Endothelial cell of umbilical vein (primary cell): ENCODE results near the gene TULP1.

Experiments used
- EZH2 ChIP-seq: IDR thresholded peaks from 2 replicates; pipeline ENCODE4 v1.6.1; 2012; ENCODE audit warnings: borderline replicate concordance, low read depth, mild to moderate bottlenecking, moderate library complexity, low read length, inconsistent platforms; ENCODE audit not compliant: severe bottlenecking
- FOS ChIP-seq: IDR thresholded peaks from 2 replicates; pipeline ENCODE4 v1.6.1; 2011; ENCODE audit warnings: mild to moderate bottlenecking, low read length, moderate library complexity, borderline replicate concordance; ENCODE audit not compliant: insufficient read depth
- GATA2 ChIP-seq: IDR thresholded peaks from 2 replicates; pipeline ENCODE4 v1.7.0; 2011; ENCODE audit warnings: low read depth, mild to moderate bottlenecking, moderate library complexity, mixed read lengths, low read length; ENCODE audit not compliant: insufficient read length, insufficient read depth
- JUN ChIP-seq: IDR thresholded peaks from 2 replicates; pipeline ENCODE4 v1.6.1; 2011; ENCODE audit warnings: borderline replicate concordance, low read depth; ENCODE audit not compliant: insufficient read length, insufficient read depth
- MYC ChIP-seq: IDR thresholded peaks from one replicate; pipeline ENCODE4 v1.6.1; 2011; ENCODE audit warnings: mild to moderate bottlenecking, low read depth, low read length
- POLR2A ChIP-seq: IDR thresholded peaks from 2 replicates; pipeline ENCODE4 v1.6.1; 2012; ENCODE audit warnings: low read depth, mild to moderate bottlenecking, control low read depth, low read length
- POLR2AphosphoS5 ChIP-seq: IDR thresholded peaks from 2 replicates; pipeline ENCODE4 v1.6.1; 2012; ENCODE audit warnings: low read depth, mild to moderate bottlenecking, control low read depth, low read length, moderate library complexity; ENCODE audit not compliant: insufficient read depth
- TF ChIP-seq, protein P1 (sequence below), 2 donors: IDR thresholded peaks; 1 replicate in 1 of 2; 2 replicates in 1 of 2; pipeline ENCODE4 v1.5.1; 2011; ENCODE audit warnings: low read length in 2 of 2, mild to moderate bottlenecking in 2 of 2, moderate library complexity in 2 of 2, control low read depth in 1 of 2, inconsistent platforms in 1 of 2, low read depth in 1 of 2; ENCODE audit not compliant: insufficient read depth in 1 of 2; ENCODE audit errors: extremely low read depth in 1 of 2

DNA sequence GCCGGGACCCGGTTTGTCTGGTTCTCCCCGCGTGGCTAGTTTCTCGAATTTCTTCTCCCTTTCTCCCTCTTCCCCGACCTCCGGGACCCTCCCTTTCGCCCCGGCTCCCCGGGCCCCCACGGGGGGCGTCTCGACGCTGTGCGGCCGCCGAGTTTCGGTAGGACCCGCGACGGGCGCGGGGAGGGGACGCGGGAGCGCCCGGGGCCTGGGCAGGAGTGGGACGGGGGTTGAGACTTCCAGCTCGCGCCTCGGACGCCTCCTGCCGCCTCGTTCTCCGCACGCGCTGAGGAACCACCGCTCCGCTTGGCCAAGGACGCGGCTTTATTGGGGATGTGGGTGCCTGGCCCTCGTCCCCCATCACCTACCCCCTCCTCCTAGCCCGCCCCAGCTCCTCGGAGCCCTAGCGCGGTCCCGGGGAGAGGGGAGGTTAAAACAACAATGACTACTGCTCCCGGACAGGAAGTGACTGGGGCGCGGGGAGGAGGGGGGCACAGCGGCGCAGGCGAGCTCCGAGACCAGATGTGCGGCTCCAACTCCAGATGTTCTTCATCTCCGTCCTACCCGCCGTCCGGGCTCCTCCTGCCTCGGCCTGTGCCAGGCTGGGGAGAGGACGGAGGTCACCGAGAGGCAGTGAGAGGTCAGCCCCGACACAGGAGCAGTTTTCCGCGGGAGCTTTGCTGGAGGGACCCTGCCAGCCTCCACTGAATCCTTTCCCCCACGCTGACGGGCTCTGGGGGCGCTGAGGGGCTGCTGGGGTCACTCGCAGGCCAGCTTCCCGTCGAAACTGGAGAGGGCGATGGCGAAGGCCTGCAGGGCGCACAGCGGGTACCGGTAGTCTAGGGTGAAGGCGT, 14.9 kb downstream of the TULP1 start:
- TF ChIP-seq POLR2A (no peak), EZH2 (peak; percentile 76), FOS (peak; percentile 33), JUN (no peak), POLR2AphosphoS5 (no peak), MYC (no peak), GATA2 (no peak)
- TF ChIP-seq, protein P1, sequence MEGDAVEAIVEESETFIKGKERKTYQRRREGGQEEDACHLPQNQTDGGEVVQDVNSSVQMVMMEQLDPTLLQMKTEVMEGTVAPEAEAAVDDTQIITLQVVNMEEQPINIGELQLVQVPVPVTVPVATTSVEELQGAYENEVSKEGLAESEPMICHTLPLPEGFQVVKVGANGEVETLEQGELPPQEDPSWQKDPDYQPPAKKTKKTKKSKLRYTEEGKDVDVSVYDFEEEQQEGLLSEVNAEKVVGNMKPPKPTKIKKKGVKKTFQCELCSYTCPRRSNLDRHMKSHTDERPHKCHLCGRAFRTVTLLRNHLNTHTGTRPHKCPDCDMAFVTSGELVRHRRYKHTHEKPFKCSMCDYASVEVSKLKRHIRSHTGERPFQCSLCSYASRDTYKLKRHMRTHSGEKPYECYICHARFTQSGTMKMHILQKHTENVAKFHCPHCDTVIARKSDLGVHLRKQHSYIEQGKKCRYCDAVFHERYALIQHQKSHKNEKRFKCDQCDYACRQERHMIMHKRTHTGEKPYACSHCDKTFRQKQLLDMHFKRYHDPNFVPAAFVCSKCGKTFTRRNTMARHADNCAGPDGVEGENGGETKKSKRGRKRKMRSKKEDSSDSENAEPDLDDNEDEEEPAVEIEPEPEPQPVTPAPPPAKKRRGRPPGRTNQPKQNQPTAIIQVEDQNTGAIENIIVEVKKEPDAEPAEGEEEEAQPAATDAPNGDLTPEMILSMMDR (IDR thresholded peaks at IDR 0.05; ENCODE audit: extremely low read depth in 1 of 2, insufficient read depth in 1 of 2, low read depth in 1 of 2, low read length in 2 of 2) = no peak
